ENCODE measurements around the gene B4GALNT3.
"Not testable (repeated sequence)": the region's sequence is repeated elsewhere in the genome, so short reads cannot be mapped to it uniquely, and the experiment has no call there.

Gene B4GALNT3

DNA sequence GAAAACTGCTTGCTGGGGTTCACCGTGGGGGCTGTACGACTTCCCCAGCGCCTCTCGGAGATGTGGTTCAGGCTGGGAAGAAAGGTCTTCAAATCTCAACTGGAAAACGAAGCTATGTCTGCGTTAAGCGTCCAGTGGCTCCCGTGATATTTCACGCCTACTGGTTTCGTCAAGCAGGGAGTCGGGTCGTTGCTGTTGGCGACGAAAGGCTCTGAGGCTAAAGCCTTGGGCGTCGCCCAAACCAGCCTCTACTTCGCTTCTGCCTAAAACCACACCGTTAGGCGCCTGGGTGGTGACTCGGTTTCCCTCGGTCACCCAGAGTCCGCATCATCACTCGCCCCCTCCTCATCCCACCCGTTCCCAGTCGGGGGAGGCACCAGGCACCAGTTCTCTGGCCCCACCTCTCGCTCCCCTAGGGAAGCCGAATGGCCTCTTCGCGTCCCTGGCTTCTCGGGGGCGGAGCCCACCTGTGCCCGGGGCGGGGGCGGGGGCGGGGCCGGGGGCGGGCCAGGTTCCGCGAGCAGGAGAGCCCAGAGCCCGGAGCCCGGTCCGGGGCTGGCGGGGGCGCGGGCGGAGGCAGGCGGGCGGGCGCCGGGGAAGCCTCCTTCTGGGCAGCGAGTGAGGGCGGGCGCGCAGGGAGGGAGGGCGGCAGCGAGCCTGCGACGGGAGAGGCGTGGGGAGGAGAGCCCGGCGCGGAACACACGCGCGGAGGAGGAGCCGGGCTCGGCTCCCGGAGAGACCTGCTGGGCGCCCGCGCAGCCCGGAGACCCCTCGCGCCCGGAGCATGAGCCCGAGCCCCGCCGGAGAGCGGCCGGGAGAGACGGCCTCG is at the start of gene B4GALNT3:
Gene B4GALNT3, plus strand, starts transcription at position 510 of the 829 bp plus-strand sequence. CDS start 438 bp downstream, outside the sequence.
- DNase-seq, result no peak

DNA sequence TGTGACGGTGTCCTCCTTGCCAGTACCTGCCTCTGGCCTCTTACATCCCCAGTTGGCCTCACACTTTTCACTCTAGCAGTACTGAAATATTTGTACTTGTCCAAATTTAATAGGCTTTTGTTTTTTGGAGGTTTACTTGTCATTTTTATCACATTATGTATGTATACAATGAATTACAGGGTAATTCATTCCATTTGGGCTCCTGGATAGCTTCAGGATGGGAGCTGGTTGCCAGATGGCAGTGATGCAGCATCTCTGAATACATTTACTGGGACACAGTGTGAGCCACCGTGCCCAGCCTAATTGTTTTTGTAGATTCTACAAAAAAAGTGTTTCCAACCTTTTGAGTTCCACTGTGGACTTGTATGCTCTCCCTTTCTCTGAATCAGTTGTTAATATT is 44.9 kb upstream of the B4GALNT3 start:
- DNase-seq, result no peak

DNA sequence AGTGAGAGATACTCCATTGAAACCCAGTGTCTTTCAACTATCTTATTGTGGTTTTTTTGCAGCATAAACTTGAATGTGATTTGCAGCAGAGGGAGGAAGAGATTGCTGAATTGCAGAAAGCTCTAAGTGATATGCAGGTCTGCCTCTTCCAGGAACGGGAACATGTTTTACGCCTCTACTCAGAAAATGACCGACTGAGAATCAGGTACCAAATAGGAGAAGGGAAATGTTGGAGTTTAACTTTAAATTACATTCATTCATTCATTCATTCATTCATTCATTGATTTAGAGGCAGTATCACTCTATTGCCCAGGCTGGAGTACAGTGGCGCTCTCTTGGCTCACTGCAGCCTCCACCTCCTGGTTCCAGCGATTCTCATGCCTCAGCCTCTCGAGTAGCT is 41.3 kb upstream of the B4GALNT3 start:
- DNase-seq, result no peak

DNA sequence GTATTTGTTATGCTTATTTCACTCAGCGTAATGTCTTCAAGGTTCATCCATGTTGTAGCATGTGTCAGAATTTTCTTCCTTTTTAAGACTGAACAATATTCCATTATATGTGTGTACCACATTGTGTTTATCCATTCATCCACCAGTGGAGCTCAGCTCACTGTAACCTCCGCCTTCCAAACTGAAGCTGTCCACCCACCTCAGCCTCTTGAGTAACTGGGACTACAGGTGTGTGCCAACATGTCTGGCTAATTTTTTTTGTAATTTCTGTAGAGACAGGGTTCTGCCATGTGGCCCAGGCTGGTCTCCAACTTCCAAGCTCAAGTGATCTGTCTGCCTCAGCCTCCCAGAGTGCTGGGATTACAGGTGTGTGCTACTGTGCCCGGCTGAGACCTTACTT is 37.2 kb upstream of the B4GALNT3 start:
- DNase-seq, result no peak

DNA sequence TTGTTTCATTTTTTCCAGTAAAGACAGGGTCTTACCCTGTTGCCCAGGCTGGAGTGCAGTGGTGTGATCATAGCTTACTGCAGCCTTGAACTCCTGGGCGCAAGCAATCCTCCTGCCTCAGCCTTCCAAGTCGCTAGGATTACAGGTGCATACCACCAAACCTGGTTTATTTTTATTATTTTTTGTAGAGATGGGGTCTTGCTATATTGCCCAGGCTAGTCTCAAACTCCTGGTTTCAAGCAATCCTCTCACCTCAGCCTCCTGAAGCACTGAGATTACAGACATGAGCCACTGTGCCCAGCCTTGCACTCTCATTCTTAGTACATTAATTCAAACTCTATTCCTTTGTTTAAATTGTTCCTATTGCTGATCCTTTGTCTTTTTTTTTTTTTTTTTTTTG is 24.0 kb upstream of the B4GALNT3 start:
- DNase-seq, result not testable (repeated sequence)

DNA sequence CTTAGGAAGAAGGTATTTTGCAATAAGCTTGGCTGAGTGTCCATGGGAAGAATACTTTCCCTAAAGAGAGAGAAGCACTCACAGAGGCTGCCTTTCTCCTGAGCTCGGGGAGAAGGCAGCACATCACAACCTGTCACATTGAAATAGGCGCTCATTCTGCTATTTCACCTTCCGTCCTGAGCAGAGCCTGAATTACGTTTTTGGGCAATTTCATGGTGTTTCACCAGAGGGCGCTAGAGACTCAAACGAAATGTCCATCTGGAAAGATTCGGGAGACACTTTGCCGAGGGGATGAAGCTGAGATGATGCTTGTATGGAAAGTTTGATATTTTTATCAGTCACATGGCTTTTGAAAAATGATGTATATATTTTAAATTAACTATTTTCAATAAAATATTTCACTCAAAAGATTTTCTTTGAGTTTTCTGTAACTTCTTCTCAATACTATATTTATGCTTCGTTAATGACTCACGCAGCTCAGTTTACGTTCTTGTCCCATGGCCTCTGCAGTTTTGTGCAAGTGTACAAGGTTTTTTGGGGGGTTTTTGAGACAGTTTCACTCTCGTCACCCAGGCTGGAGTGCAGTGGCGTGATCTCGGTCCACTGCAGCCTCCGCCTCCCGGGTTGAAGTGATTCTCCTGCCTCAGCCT is 17.4 kb upstream of the B4GALNT3 start:
- DNase-seq, result peak; percentile 15

DNA sequence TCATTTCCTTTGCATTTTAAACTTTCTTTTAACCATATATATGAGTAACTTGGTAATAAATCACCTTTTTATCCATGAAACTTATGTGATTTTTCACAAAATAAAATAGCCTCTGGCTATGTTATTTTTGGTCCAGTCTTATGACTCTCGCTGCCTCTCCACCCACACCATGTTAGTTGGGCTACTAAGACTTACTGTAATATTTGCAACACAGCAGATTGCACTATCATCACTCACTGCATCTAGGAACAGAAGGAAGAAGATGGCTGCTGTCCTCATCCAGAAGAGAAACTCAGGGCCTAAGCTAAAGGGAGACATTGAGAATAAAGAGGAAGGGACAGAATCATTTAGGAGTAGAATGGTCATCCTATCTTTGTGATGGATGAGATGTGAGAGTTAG is 12.6 kb upstream of the B4GALNT3 start:
- DNase-seq, result no peak

DNA sequence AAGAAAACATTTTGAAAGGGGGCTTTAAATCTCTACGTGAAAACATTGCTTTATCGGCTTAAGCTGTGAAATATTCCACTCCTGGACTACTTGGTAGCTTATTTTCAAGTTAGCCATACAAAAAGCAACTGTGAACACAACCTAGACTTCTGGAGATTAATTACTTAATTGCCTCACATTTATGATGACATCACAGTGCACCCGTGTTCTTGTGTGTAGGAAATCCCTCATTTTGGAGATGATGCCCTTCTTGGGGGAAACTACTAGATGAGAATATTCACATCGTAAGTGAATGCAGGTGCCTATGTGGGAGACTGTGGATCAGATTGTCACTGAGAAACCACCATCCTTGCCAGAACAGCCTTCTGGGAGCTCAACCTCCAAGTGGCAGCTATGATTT is 10.5 kb upstream of the B4GALNT3 start:
- DNase-seq, result no peak

DNA sequence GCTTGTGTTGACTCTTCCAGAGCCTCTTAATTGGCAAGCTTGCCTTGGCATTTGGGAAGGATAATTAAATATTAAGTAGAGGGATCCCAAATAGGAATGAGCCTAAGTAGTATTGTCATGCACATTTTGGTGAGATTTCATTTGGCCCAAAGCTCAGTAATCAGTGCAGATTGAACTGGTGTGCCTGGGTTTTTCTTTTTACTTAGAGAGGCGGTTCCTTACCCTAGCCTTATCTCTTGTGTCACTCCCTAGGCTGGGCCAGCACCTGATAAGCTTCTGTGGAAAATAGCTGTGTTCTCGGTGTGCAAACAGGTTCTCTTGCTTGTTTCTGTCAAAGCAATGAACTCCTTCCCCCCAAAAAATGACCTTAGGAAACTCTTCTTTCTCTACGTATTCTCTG is 9.3 kb upstream of the B4GALNT3 start:
- DNase-seq, result no peak

DNA sequence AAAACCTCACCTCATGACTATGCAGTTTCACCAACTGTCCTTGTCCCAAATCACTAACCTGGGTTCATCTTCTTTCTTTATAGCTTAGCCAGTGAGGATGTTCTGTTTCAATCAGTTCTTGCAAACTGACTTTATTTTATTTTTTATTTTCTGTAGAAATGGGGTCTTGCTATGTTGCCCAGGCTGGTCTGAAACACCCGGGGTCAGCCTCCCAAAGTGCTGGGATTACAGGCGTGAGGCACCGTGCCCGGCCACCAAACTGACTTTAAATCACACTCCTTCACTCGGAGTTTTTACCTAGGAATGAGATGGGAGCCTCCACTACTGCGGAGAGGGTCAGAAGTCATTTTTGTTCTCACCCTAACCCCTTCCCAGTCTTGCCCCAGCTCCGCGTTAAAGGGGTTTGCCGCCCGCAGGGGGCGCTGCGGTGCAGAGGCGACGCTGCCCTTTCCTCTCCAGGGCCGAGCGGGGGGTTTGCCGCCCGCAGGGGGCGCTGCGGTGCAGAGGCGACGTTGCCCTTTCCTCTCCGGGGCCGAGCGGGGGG is 7.0 kb upstream of the B4GALNT3 start:
- no peak for DNase-seq

DNA sequence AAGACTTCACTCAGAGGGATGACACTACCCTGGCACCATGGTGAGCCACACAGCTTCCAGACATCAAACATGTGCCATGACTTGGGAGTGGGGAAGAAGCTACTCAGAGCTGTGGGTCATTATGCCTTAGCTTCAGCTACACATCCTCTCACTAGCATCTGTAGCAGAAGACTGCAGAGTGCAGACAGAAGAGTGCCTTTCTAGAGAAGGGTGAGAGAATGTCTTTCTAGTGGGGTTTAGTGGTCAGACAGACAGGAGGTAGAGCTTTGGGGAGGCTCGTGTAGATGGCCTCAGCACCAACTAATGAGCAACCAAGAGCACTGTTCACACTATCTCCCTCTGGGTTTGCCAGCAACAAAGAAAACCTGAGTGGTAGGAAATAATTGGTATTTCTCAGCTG is 4.9 kb upstream of the B4GALNT3 start:
- no peak for DNase-seq

DNA sequence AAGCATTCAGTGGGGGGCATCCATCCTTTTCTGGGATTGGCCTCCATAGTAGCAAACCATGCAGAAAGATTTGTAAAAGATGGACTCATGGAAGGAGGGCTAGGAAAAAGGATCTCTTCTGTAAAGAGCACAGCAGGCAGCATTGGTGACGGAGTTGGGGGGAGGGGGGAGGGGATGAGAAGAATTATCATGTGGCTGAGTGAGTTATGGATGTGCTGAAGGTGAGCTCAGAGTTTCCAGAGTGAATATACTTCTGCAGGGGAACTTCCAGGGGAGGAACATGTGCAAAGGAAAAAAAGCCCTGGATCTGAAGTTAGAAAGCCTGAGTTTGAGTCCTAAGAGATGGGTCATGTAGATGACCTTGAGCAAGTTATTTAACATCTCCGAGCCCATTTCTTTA is 3.9 kb upstream of the B4GALNT3 start:
- no peak for DNase-seq

DNA sequence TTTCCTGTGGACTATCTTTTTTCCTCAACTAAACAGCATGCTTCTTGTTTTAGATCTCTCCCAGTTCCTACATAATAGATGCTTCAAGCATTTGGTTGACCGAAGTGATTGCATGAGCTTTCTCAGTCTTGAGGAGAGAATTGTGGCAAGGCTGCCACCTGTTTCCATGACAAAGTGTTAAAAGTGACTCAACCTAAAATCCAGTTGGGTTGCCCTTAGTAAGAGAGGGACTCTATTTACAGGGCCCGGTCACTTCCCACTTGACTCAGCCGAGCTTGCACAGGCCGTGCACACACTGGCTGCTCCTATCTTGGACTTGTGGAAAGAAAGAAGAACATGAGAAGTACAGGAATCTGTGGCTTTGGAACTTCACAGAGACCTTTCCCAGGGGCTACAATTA is 2.1 kb upstream of the B4GALNT3 start:
- DNase-seq, result peak; percentile 16

DNA sequence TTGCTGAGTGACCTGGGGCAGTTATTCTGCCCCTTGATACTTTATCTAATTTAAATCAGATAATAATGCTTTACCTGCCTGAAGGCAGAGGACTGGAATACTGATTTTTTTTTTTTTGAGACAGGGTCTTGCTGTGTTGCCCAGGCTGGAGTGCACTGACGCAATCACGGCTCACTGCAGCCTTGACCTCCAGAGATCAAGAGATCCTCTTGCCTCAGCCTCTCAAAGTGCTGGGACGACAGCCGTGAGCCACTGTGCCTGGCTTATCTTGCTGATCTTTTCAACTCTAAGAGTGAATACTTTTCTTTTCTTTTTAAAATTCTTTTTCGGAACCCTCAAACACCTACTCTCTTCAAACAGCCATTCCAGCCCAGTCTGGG is 699 bp upstream of the B4GALNT3 start:
- no peak for DNase-seq

DNA sequence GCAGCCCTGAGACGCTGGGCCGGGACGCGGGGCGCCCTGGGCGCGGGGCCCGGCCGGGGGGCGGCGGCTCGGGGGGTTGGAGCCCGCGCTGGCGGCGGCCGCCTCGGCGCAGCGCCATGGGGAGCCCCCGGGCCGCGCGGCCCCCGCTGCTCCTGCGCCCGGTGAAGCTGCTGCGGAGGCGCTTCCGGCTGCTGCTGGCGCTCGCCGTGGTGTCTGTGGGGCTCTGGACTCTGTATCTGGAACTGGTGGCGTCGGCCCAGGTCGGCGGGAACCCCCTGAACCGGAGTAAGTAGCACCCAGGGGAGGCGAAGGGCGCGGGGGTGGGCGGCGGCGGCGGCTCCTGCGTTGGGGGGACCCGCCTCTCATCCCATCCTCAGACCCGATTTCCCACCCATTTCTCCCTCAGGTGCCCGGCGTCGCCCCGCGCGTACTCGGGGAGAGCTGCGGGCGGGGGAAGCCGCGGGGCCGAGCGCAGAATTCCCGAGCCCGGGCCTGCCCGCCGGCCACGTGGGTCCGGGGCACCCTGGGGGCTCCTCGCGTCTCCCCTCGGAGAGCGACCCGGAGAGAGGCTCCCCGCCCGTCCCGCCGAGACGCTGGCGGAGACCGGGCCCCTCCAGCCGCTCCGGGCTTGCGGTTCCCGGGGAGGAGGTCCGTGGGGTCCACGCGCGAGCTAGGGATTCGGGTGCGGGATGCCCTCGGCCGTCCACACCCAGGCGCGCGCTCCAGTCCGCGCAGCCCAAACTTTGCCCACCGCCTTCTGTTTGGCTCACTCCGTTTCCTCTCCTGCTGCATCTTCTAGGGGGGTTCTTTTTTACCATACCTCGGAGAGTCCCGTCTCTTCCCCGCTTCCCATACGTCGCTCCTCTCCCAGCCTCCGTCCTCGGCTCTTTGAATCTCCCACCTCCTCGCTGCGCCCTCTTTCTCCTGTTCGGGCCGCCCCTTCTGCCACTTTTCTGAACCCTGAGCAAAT is 807 bp downstream of the B4GALNT3 start:
- no peak for DNase-seq

DNA sequence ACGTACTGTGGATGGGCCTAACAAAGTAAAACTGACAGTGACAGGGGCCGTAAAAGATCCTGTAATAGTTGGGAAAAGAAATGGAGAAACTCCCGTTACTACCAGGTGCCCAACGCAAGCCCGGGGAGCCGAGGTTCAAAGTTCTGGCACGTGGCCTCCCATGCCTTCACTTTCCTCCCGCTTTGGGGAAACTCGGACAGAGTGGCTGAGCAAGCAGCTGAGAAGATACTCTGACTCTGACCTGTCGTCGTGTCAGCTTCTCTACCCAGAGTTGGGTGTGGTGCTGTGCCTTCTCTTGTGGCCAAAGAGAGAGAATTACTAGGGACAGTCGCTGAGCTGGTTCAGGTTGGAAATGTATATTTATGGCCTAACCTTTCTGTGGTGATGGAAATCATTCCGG is 1.7 kb downstream of the B4GALNT3 start:
- no peak for DNase-seq

DNA sequence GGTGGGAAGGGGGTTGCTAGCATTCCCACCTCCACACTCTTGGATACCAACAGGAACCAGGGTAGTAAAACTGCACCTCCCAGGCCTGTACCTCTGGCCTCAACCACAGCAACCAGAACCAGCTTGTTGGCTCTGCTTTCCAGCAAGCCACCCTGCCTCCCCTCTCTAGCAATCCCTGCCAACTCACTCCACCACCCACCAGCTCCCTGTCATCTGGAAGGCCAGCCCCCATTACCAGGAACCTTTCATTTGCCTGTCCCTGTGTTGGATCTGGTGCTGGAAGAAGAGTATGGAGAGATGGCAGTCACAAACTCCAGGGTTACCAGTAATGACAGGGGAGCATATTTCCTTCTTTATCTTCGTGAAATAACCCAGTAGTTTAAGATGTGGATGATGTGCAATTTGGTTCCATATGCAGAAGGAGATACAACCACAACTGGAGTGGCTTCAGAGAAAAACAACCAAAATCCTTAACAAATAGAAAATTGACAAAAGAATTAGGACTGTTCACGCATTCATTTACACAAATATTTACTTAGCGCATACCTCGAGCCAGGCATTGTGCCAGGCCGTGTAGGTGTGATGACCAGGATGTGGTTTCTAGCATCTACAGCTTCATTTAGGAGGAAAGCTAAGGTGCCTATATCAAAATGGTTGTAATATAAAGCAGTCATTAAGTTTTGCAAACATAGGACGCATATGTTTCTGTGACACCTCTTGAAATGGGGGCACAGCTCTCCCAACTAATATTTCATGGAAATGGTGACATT is 3.4 kb downstream of the B4GALNT3 start:
- no peak for DNase-seq

DNA sequence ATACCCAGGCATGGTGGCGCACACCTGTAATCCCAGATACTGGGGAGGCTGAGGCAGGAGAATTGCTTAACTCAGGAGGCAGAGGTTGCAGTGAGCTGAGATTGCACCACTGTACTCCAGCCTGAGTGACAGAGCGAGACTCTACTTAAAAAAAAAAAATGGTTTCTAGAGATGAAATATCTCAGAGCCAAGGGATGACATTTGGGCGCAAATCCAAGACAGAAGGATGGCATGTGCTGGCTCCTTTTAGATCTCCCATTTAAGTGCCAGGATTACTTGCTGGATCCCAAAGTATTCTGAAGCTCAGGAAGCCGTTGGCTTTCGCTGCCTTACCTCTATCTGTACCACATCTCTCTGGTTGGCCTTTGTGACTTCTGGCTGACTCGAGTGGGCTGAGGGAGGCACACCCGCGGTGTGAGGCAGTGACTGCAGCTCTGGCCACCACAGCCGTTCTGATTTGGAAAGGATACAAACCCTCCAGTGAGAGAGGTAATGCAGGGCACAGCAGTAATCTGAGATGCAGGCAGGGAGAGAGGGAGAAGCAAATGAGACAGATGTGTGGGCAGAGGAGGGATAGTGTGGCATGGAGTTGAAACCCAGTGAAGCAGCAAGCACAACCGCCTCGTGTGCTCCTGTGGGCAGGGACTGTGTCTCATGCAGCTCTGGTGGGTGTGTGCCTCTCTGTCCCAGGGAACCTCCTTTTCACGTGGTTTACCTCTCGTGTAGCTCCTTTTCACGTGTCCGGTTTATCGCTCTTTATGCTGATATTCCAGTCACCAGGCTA is 4.9 kb downstream of the B4GALNT3 start:
- no peak for DNase-seq

DNA sequence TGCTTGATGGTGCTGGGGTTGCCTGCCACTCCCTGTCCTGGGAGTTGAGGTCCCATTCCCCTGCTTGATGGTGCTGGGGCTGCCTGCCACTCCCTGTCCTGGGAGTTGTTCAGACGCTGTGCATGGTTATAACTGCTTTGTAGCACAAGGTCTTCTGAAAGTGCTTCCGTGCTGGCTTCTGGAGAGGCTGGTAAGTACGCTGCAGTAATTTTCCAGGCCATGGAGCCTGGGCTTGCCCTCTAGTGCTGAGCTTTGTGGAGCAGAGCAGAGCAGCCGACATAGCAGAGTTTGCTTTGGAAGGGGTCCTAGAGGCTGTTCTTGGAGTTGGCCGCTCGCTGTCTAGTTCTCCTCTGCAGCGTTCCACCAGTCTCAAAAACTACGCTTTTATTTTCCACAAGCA is 6.3 kb downstream of the B4GALNT3 start:
- no peak for DNase-seq

DNA sequence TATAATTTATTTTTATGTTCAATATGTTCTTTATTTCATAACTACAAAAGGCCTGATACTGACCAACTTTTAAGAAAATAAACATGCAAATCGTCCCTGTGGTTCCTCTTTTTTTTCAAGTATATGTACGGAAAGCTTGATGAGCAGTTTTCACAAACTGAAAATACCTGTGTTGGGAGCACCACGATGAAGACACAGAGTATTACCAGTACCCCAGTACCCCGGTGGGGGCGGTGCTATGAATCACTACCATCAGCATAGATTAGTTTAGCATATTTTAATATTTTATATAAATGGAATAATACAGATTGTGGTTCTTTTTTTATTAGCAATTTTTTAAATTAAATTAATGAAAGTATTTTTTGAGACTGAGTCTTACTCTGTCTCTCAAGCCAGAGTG is 7.0 kb downstream of the B4GALNT3 start:
- no peak for DNase-seq

DNA sequence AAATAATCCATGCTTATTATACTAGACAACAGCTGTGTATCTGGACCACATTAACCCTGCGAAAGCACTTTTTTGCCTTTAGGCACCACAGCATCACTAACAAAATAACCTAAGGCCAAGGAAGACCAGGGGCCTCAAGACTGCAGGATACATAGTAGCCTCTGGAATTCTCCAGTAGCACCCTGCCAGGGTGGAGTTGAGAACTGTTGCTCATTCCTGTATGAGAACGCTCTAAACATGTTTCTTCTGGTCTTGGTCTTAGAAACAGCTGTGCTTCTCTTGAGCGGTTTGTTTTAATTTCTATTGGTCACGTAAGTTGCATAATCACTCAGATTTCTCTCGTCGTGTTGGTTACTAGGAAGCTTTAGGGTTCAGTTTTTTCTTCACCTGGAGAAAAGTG is 7.9 kb downstream of the B4GALNT3 start:
- DNase-seq, result no peak

Data from NK-92 treated with Interleukin-12 subunit alpha and Interleukin-12 subunit beta, amount 100 ng/mL, for 24 hours (cell line).